Mesenchymal stem cell (in vitro differentiated cells and primary cell): ENCODE results near the gene NAMPT.
"Not testable (repeated sequence)": the region's sequence is repeated elsewhere in the genome, so short reads cannot be mapped to it uniquely, and the experiment has no call there.

Experiments used
- DNase-seq: peaks from one replicate; pipeline ENCODE4 v3.0.0-alpha.2; 2013
- H2AFZ ChIP-seq: one replicate; pipeline ENCODE4 v1.6.1; 2013; ENCODE audit warnings: low read depth, mild to moderate bottlenecking, control low read depth, inconsistent platforms, low read length, moderate library complexity
- H2AK5ac ChIP-seq: 2 replicates; pipeline ENCODE4 v1.6.1; 2013; ENCODE audit warnings: low read length, moderate library complexity, mild to moderate bottlenecking, inconsistent platforms; ENCODE audit not compliant: severe bottlenecking
- H2BK120ac ChIP-seq: one replicate; pipeline ENCODE4 v1.6.1; 2013; ENCODE audit warnings: low read depth, mild to moderate bottlenecking, inconsistent platforms, low read length, moderate library complexity
- H2BK12ac ChIP-seq, 2 experiments: one replicate each; pipeline ENCODE4 v1.6.1; 2013; ENCODE audit warnings: inconsistent platforms in 2 of 2, low read length in 2 of 2, mild to moderate bottlenecking in 2 of 2, moderate library complexity in 2 of 2, control low read depth in 1 of 2
- H2BK15ac ChIP-seq: one replicate; pipeline ENCODE4 v1.6.1; 2013; ENCODE audit warnings: mild to moderate bottlenecking, low read depth, inconsistent platforms; ENCODE audit not compliant: poor library complexity, severe bottlenecking
- H2BK5ac ChIP-seq: 2 replicates; pipeline ENCODE4 v1.6.1; 2013; ENCODE audit warnings: low read depth, mild to moderate bottlenecking, low read length, control low read depth, inconsistent platforms; ENCODE audit not compliant: poor library complexity, severe bottlenecking
- H3K14ac ChIP-seq, 2 experiments: one replicate each; pipeline ENCODE4 v1.6.1; 2013; ENCODE audit warnings: inconsistent platforms in 2 of 2, low read length in 2 of 2, control low read depth in 1 of 2, mild to moderate bottlenecking in 1 of 2, moderate library complexity in 1 of 2
- H3K18ac ChIP-seq, 2 experiments: one replicate each; pipeline ENCODE4 v1.6.1; 2013; ENCODE audit warnings: inconsistent platforms in 2 of 2, low read length in 2 of 2, control low read depth in 1 of 2, low read depth in 1 of 2, mild to moderate bottlenecking in 1 of 2
- H3K23ac ChIP-seq, 2 experiments: one replicate each; pipeline ENCODE4 v1.6.1; 2013; ENCODE audit warnings: inconsistent platforms in 2 of 2, low read length in 2 of 2, mild to moderate bottlenecking in 2 of 2, moderate library complexity in 2 of 2, control low read depth in 1 of 2
- H3K27ac ChIP-seq: 2 replicates; pipeline ENCODE4 v1.5.1; 2013; ENCODE audit warnings: mild to moderate bottlenecking, moderate library complexity, low read length, control low read depth, inconsistent platforms; ENCODE audit not compliant: poor library complexity, severe bottlenecking
- H3K27me3 ChIP-seq, 2 experiments: 2 replicates each; pipeline versions ENCODE4 v1.6.1 to v1.7.0; 2013; ENCODE audit warnings: low read length in 2 of 2, mild to moderate bottlenecking in 2 of 2, moderate library complexity in 2 of 2, control low read depth in 1 of 2, inconsistent platforms in 1 of 2; ENCODE audit not compliant: control insufficient read depth in 1 of 2, insufficient read depth in 1 of 2
- H3K36me3 ChIP-seq, 2 experiments: 2 replicates each; pipeline versions ENCODE4 v1.6.1 to v1.7.0; 2013; ENCODE audit warnings: low read length in 2 of 2, control low read depth in 1 of 2, inconsistent platforms in 1 of 2, low read depth in 1 of 2, mild to moderate bottlenecking in 1 of 2; ENCODE audit not compliant: insufficient read depth in 2 of 2, control insufficient read depth in 1 of 2
- H3K4ac ChIP-seq, 2 experiments: one replicate each; pipeline ENCODE4 v1.6.1; 2013; ENCODE audit warnings: inconsistent platforms in 2 of 2, low read length in 2 of 2, mild to moderate bottlenecking in 2 of 2, moderate library complexity in 2 of 2, control low read depth in 1 of 2, low read depth in 1 of 2
- H3K4me1 ChIP-seq: 2 replicates; pipeline ENCODE4 v1.6.1; 2013; ENCODE audit warnings: low read depth, low read length, control low read depth; ENCODE audit not compliant: control insufficient read depth, insufficient read depth
- H3K4me2 ChIP-seq: 2 replicates; pipeline ENCODE4 v1.6.1; 2013; ENCODE audit warnings: low read length, mild to moderate bottlenecking, inconsistent platforms; ENCODE audit not compliant: poor library complexity, severe bottlenecking
- H3K4me3 ChIP-seq, 2 experiments: 2 replicates each; pipeline versions ENCODE4 v1.5.1 to v1.7.0; 2013; ENCODE audit warnings: low read length in 2 of 2, mild to moderate bottlenecking in 2 of 2, control low read depth in 1 of 2, low read depth in 1 of 2; ENCODE audit not compliant: insufficient read depth in 1 of 2
- H3K79me1 ChIP-seq: replicated peaks from 2 replicates; pipeline ENCODE4 v1.6.1; 2013; ENCODE audit warnings: mild to moderate bottlenecking, control low read depth, low read length, inconsistent platforms; ENCODE audit not compliant: poor library complexity, severe bottlenecking
- H3K9ac ChIP-seq: 2 replicates; pipeline ENCODE4 v1.7.0; 2013; ENCODE audit warnings: mild to moderate bottlenecking, low read length, moderate library complexity
- H3K9me3 ChIP-seq: 2 replicates; pipeline ENCODE4 v1.7.0; 2013; ENCODE audit warnings: mild to moderate bottlenecking, low read length; ENCODE audit not compliant: control insufficient read depth
- H4K8ac ChIP-seq: one replicate; pipeline ENCODE4 v1.6.1; 2013; ENCODE audit warnings: inconsistent platforms, mild to moderate bottlenecking, low read length, moderate library complexity
- H4K91ac ChIP-seq: one replicate; pipeline ENCODE4 v1.6.1; 2013; ENCODE audit warnings: mild to moderate bottlenecking, low read length, inconsistent platforms
- WGBS: methylation state at CpG from one replicate; pipeline ENCODE4 v1.1.7; 2013; ENCODE audit warnings: mixed read lengths; 5-methylcytosine and 5-hydroxymethylcytosine counted together

Gene NAMPT

DNA sequence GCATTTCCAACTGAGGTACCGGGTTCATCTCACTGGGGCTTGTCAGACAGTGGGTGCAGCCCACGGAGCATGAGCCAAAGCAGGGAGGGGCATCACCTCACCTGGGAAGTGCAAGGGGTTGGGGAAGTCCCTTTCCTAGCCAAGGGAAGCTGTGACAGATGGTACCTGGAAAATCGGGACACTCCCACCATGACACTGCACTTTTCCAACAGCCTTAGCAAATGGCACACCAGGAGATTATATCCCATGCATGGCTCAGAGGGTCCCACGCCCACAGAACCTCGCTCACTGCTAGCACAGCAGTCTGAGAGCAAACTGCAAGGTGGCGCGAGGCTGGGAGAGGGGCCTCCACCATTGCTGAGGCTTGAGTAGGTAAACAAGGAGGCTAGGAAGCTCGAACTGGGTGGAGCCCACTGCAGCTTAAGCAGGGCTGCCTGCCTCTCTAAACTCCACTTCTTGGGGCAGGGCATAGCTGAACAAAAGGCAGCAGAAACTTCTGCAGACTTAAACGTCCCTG lies 35.5 kb upstream of the NAMPT start:
- H2BK15ac ChIP-seq, H3K4me3 ChIP-seq, H3K27ac ChIP-seq, H2BK5ac ChIP-seq, H2AFZ ChIP-seq, H3K14ac ChIP-seq, H3K4me2 ChIP-seq, H3K27me3 ChIP-seq, H3K79me1 ChIP-seq, H2BK120ac ChIP-seq, H3K9me3 ChIP-seq, H3K4me1 ChIP-seq, H3K23ac ChIP-seq, H4K8ac ChIP-seq, H3K9ac ChIP-seq, DNase-seq, H4K91ac ChIP-seq, H2AK5ac ChIP-seq, H3K36me3 ChIP-seq, H3K18ac ChIP-seq, H2BK12ac ChIP-seq, H3K4ac ChIP-seq: not testable (repeated sequence)
- 82% methylated on average over 8 of the region's 9 CpGs for WGBS

GRCh38 chr7:106318482-106318881 lies 33.7 kb upstream of the NAMPT start:
- Histone ChIP-seq H3K36me3 (no peaks in the 10 kb centered on the region), H2BK15ac (no peak overlapping the region), H3K23ac (no peak overlapping the region), H3K4me2 (no peak overlapping the region), H3K9ac (no peak overlapping the region), H3K14ac (no peak overlapping the region), H2AFZ (no peak overlapping the region), H3K4ac (no peak overlapping the region), H3K79me1 (no peaks in the 10 kb centered on the region), H3K18ac (no peak overlapping the region), H2BK120ac (no peak overlapping the region), H2AK5ac (no peak overlapping the region), H3K4me1 (no peaks in the 10 kb centered on the region), H4K8ac (no peak overlapping the region), H3K4me3 (no peak overlapping the region), H3K27ac (no peak overlapping the region), H2BK5ac (no peak overlapping the region), H4K91ac (no peak overlapping the region), H3K9me3 (no peaks in the 10 kb centered on the region), H3K27me3 (no peaks in the 10 kb centered on the region), H2BK12ac (no peak overlapping the region)
- DNase-seq = no peak
- 70% methylated on average over 2 of the region's 2 CpGs for WGBS

GRCh38 chr7:106317971-106318370 lies 33.2 kb upstream of the NAMPT start:
- no peak overlapping the region for H4K8ac ChIP-seq
- H3K36me3 ChIP-seq = no peaks in the 10 kb centered on the region
- H2BK120ac ChIP-seq = no peak overlapping the region
- no peak overlapping the region for H2BK5ac ChIP-seq
- WGBS = 92% methylated on average over 5 of the region's 5 CpGs
- no peaks in the 10 kb centered on the region for H3K79me1 ChIP-seq
- no peaks in the 10 kb centered on the region for H3K9me3 ChIP-seq
- no peak overlapping the region for H3K4ac ChIP-seq
- no peaks in the 10 kb centered on the region for H3K4me1 ChIP-seq
- no peak overlapping the region for H4K91ac ChIP-seq
- no peak overlapping the region for H3K4me2 ChIP-seq
- no peak overlapping the region for H3K18ac ChIP-seq
- H3K27me3 ChIP-seq = no peaks in the 10 kb centered on the region
- no peak overlapping the region for H2AK5ac ChIP-seq
- H3K23ac ChIP-seq = no peak overlapping the region
- H2AFZ ChIP-seq = no peak overlapping the region
- H2BK15ac ChIP-seq = no peak overlapping the region
- H3K4me3 ChIP-seq = no peak overlapping the region
- no peak for DNase-seq
- no peak overlapping the region for H3K27ac ChIP-seq
- no peak overlapping the region for H3K14ac ChIP-seq
- H3K9ac ChIP-seq = no peak overlapping the region
- H2BK12ac ChIP-seq = no peak overlapping the region

DNA sequence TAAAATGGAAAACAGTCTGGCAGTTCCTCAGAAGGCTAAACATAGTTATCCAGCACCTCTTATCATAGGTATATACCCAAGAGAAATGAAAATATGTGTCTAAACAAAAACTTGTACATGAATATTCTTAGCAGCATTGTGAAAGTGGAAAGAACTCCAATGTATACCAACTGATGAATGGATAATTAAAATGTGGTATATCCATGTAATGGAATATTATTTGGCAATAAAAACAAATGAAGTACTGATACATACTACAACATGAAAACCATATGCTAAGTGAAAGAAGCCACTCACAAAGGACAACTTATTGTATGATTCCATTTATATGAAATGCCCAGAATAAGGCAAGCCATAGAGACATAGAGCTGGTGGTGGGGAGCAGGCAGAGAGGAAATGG lies 32.2 kb upstream of the NAMPT start:
- Histone ChIP-seq H4K91ac (no peak overlapping the region), H3K23ac (no peak overlapping the region), H3K79me1 (no peaks in the 10 kb centered on the region), H3K18ac (no peak overlapping the region), H3K4ac (no peak overlapping the region), H2AK5ac (no peak overlapping the region), H3K4me3 (no peak overlapping the region), H3K14ac (no peak overlapping the region), H2BK120ac (no peak overlapping the region), H3K9me3 (no peaks in the 10 kb centered on the region), H3K9ac (no peak overlapping the region), H4K8ac (no peak overlapping the region), H3K36me3 (no peaks in the 10 kb centered on the region), H3K27ac (no peak overlapping the region), H2BK5ac (no peak overlapping the region), H3K4me2 (no peak overlapping the region), H2BK12ac (no peak overlapping the region), H2AFZ (no peak overlapping the region), H2BK15ac (no peak overlapping the region), H3K4me1 (no peaks in the 10 kb centered on the region), H3K27me3 (no peaks in the 10 kb centered on the region)
- DNase-seq = no peak
